Endodermal cell (in vitro differentiated cells): ENCODE data around the gene GEN1. TPM values are rescaled to one million over a fixed set of nuclear protein-coding genes. Genes with fewer than 3 reads are reported as not detected.

ENCODE experiments used
- DNase-seq: peaks from one replicate; pipeline ENCODE4 v3.0.0-alpha.2; 2017
- H3K27ac ChIP-seq: 2 replicates; pipeline ENCODE4 v1.5.1; 2013; ENCODE audit warnings: mild to moderate bottlenecking, low read depth, low read length, moderate library complexity
- H3K27me3 ChIP-seq: 2 replicates; pipeline ENCODE4 v1.6.1; 2013; ENCODE audit warnings: mild to moderate bottlenecking, low read length, moderate library complexity; ENCODE audit not compliant: insufficient read depth, control insufficient read depth, poor library complexity, severe bottlenecking
- H3K36me3 ChIP-seq: 2 replicates; pipeline ENCODE4 v1.7.0; 2013; ENCODE audit warnings: mild to moderate bottlenecking, low read length, moderate library complexity; ENCODE audit not compliant: control insufficient read depth, insufficient read depth
- H3K4me1 ChIP-seq: one replicate; pipeline ENCODE4 v1.7.0; 2013; ENCODE audit warnings: low read length; ENCODE audit not compliant: control insufficient read depth, insufficient read depth
- H3K4me3 ChIP-seq: 2 replicates; pipeline ENCODE4 v1.5.1; 2013; ENCODE audit warnings: mild to moderate bottlenecking, low read length, moderate library complexity
- H3K9ac ChIP-seq: 2 replicates; pipeline ENCODE4 v1.6.1; 2013; ENCODE audit warnings: mild to moderate bottlenecking, low read length, moderate library complexity; ENCODE audit not compliant: poor library complexity, severe bottlenecking; ENCODE audit errors: extremely low read depth
- H3K9me3 ChIP-seq: 2 replicates; pipeline ENCODE4 v1.6.1; 2013; ENCODE audit warnings: mild to moderate bottlenecking, low read length, moderate library complexity; ENCODE audit not compliant: control insufficient read depth
- H3K27ac Mint-ChIP-seq: 2 replicates; pipeline ENCODE4 v1.8.0; 2020; ENCODE audit warnings: mixed read lengths
- H3K27me3 Mint-ChIP-seq: 2 replicates; pipeline ENCODE4 v1.8.0; 2021; ENCODE audit warnings: mild to moderate bottlenecking, mixed read lengths; ENCODE audit not compliant: insufficient read depth
- H3K36me3 Mint-ChIP-seq: 2 replicates; pipeline ENCODE4 v1.8.0; 2020; ENCODE audit warnings: low read depth, mixed read lengths
- H3K4me1 Mint-ChIP-seq: 2 replicates; pipeline ENCODE4 v1.8.0; 2020; ENCODE audit warnings: mixed read lengths
- H3K4me3 Mint-ChIP-seq: 2 replicates; pipeline ENCODE4 v1.8.0; 2020; ENCODE audit warnings: mild to moderate bottlenecking, moderate library complexity, mixed read lengths
- H3K9me3 Mint-ChIP-seq: 2 replicates; pipeline ENCODE4 v1.8.0; 2020; ENCODE audit warnings: mild to moderate bottlenecking, mixed read lengths
- CTCF ChIP-seq: fragments of 200-600 bp; sonication (generic); conservative IDR thresholded peaks from 2 replicates; pipeline ENCODE4 v1.5.0; 2021; ENCODE audit warnings: antibody characterized with exemption, mild to moderate bottlenecking
- WGBS, 2 experiments: methylation state at CpG; one replicate each; pipeline versions ENCODE4 v1.1.5 to v1.1.7; 2013; ENCODE audit warnings: missing lambda C conversion rate in 2 of 2, mixed read lengths in 1 of 2; ENCODE audit not compliant: insufficient coverage in 1 of 2, insufficient read length in 1 of 2; 5-methylcytosine and 5-hydroxymethylcytosine counted together
- total RNA-seq, 2 donors: library from RNA; stranded (reverse); fragmentation: NEBNext Ultra II Directional in 1 of 2; extraction: Animal tissue kit (Norgen Biotek cat#: 25700) in 1 of 2; gene quantifications; 2 replicates in 1 of 2; 3 replicates in 1 of 2; pipeline ENCODE4 v1.2.1, GENCODE V29; 2021

The GEN1 gene
- total RNA-seq, 2 donors from 2014 or later = 24.5 to 34.5 TPM

DNA sequence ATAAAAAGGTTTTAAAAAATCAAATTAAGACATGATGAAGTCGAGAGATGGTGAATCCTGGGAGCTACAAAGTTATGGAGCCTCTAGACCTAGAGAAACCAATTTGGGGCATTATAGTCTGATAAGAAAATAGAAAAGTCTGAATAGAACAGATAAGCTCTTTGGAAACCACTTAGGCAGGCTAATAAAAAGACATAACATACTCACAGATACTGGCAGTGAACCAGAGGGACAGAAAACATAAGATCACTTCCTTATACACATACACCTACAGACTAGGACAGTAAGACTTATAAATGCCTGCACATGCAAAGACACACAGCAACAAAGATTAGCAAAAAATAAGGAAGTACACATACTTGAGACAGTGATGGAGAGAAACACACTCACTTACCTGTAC lies 20.3 kb upstream of the GEN1 start:
- Histone ChIP-seq H3K27me3 (no peaks in the 10 kb centered on the region), H3K9ac (no peak overlapping the region), H3K27ac (no peak overlapping the region), H3K4me3 (no peak overlapping the region), H3K4me1 (no peaks in the 10 kb centered on the region), H3K36me3 (peaks cover 84% of the 10 kb centered on the region), H3K9me3 (no peaks in the 10 kb centered on the region)
- WGBS, 2 experiments = 88 to 100% methylated on average over 1 of the region's 1 CpG
- no peaks in the 10 kb centered on the region for H3K4me1 Mint-ChIP-seq
- peaks cover 57% of the 10 kb centered on the region for H3K36me3 Mint-ChIP-seq
- H3K9me3 Mint-ChIP-seq = no peaks in the 10 kb centered on the region
- no peak for DNase-seq
- no peak overlapping the region for H3K4me3 Mint-ChIP-seq
- TF ChIP-seq CTCF = no peak
- no peaks in the 10 kb centered on the region for H3K27me3 Mint-ChIP-seq
- H3K27ac Mint-ChIP-seq = no peak overlapping the region

DNA sequence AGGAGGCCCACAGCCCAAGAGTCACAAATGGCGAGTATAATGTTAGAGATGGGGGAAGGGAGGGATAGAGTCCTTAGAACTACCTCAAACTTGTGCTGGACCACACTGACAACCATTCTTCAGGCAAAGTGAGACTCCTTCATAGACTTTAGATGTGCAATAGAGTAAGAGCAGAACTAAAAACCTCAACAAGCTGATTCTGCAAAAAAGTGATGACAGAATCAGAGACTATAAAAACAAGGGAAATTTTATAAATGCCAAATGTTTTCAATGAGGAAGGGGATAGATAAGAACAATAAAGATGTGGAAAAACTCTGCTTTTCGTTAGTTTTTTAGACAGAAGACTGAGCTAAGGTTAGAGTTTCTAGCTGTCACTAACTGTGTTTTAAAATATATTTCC lies 18.1 kb upstream of the GEN1 start:
- H3K4me1 ChIP-seq = no peaks in the 10 kb centered on the region
- no peak for DNase-seq
- no peaks in the 10 kb centered on the region for H3K9me3 ChIP-seq
- no peak overlapping the region for H3K27ac ChIP-seq
- Mint-ChIP-seq H3K27ac (no peak overlapping the region), H3K9me3 (no peaks in the 10 kb centered on the region), H3K4me3 (no peak overlapping the region), H3K36me3 (peaks cover 65% of the 10 kb centered on the region), H3K27me3 (no peaks in the 10 kb centered on the region), H3K4me1 (no peaks in the 10 kb centered on the region)
- no peak overlapping the region for H3K4me3 ChIP-seq
- H3K36me3 ChIP-seq = peaks cover 81% of the 10 kb centered on the region
- 94% methylated on average over 2 of the region's 2 CpGs; no CpG with 5 or more reads in 1 of the 2 experiments for WGBS, 2 experiments
- TF ChIP-seq CTCF = no peak
- H3K9ac ChIP-seq = no peak overlapping the region
- no peaks in the 10 kb centered on the region for H3K27me3 ChIP-seq

DNA sequence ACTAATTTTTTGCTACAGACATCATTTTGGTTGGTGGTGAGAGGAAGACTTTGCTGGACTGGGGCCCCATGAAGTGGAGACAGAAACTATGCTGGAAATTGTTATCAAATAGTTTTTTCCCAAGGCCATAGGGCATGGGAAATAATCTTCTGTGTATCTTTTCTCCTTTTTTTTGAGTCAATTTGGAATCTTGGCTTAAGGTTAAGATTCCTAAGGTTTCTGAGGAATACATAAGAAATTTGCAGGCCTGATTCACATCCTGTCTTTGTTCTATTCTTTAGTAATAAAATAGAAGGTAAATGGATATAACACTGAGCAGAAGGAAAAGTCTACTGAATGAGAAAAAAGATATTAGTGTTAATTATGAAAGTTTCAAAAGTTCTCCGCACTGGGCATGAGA lies 16.9 kb upstream of the GEN1 start:
- Histone ChIP-seq H3K27me3 (no peaks in the 10 kb centered on the region), H3K27ac (no peak overlapping the region), H3K9ac (no peak overlapping the region), H3K36me3 (peaks cover 73% of the 10 kb centered on the region), H3K4me1 (no peaks in the 10 kb centered on the region), H3K4me3 (no peak overlapping the region), H3K9me3 (no peaks in the 10 kb centered on the region)
- H3K4me1 Mint-ChIP-seq = no peaks in the 10 kb centered on the region
- no peak for TF ChIP-seq CTCF
- peaks cover 58% of the 10 kb centered on the region for H3K36me3 Mint-ChIP-seq
- DNase-seq = no peak
- no peaks in the 10 kb centered on the region for H3K27me3 Mint-ChIP-seq
- no peaks in the 10 kb centered on the region for H3K9me3 Mint-ChIP-seq
- H3K27ac Mint-ChIP-seq = no peak overlapping the region
- H3K4me3 Mint-ChIP-seq = no peak overlapping the region
- WGBS, 2 experiments = 94 to 100% methylated on average over 1 of the region's 1 CpG
